Gastroesophageal sphincter (tissue), 2 donors: ENCODE measurements around the gene GFRA4.

Experiments used
- POLR2A ChIP-seq, 2 donors: fragments of 450-650 bp; IDR thresholded peaks; one replicate each; pipeline ENCODE4 v1.6.1; 2017; ENCODE audit warnings: antibody characterized with exemption in 2 of 2, mild to moderate bottlenecking in 2 of 2, moderate library complexity in 1 of 2
- POLR2AphosphoS5 ChIP-seq: sonication (generic); formaldehyde crosslinking; IDR thresholded peaks from one replicate; pipeline ENCODE4 v1.6.1; 2017; ENCODE audit warnings: antibody characterized with exemption

DNA sequence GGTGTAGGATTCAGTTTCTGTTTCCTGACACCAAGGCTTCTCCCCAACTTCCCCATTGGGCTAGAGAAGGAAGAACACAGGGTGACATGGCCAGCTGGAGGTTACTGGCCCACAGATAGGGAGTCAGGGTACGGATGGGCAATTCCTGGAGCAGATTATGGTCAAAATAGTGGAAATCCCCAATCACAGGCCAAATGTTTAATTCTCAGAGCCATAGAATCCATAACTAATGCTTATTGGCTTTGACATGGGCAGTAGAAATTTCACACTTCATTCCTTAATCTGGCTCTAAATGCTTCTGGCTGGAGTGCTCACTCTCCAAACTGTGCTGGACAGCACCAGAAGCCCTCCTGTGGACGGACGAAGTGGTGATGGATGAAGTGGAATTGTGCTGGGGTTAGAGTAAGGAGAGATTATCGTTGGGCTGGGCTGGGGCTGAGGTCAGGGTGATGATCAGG lies 48.3 kb upstream of the GFRA4 start:
- no peak for TF ChIP-seq POLR2A (IDR thresholded peaks at IDR 0.05)
- no peak for TF ChIP-seq POLR2AphosphoS5
